Neural cell (in vitro differentiated cells): ENCODE measurements around the gene IGSF9B. TPM values are rescaled to one million over a fixed set of nuclear protein-coding genes. Genes with fewer than 3 reads are reported as not detected.

Source experiments
- H2AFZ ChIP-seq: fragments of 200-600, 300-800 bp; sonication (generic), shearing (Covaris generic); 2 replicates; pipeline ENCODE4 v1.6.0; 2014; ENCODE audit warnings: low read depth, mild to moderate bottlenecking, antibody characterized with exemption, low read length, moderate library complexity
- H3F3A ChIP-seq: fragments of 200-600 bp; shearing (Covaris generic); 2 replicates; pipeline ENCODE4 v1.6.1; 2016; ENCODE audit warnings: mild to moderate bottlenecking, moderate library complexity, mixed read lengths, antibody characterized with exemption, low read length; ENCODE audit not compliant: insufficient read depth, poor library complexity, severe bottlenecking
- H3K27ac ChIP-seq: fragments of 200-600, 300-800 bp; sonication (generic), shearing (Covaris generic); 2 replicates; pipeline ENCODE4 v1.5.1; 2014; ENCODE audit warnings: mild to moderate bottlenecking, low read length, moderate library complexity
- H3K27me3 ChIP-seq: fragments of 300-800, 200-600 bp; sonication (generic), shearing (Covaris generic); 2 replicates; pipeline ENCODE4 v1.6.0; 2014; ENCODE audit warnings: mild to moderate bottlenecking, low read depth, low read length, moderate library complexity; ENCODE audit not compliant: insufficient read depth
- H3K36me3 ChIP-seq: fragments of 300-800, 200-600 bp; sonication (generic), shearing (Covaris generic); 2 replicates; pipeline ENCODE4 v1.5.1; 2014; ENCODE audit warnings: mild to moderate bottlenecking, antibody characterized with exemption, low read length, moderate library complexity; ENCODE audit not compliant: insufficient read depth
- H3K4me2 ChIP-seq: fragments of 300-800, 200-600 bp; sonication (generic), shearing (Covaris generic); 2 replicates; pipeline ENCODE4 v1.6.0; 2014; ENCODE audit warnings: mild to moderate bottlenecking, low read length
- H3K4me3 ChIP-seq: fragments of 300-800, 200-600 bp; sonication (generic), shearing (Covaris generic); 2 replicates; pipeline ENCODE4 v1.5.1; 2014; ENCODE audit warnings: mild to moderate bottlenecking, low read length, moderate library complexity
- H3K79me2 ChIP-seq: fragments of 200-600 bp; shearing (Covaris generic); replicated peaks from 2 replicates; pipeline ENCODE4 v1.6.0; 2014; ENCODE audit warnings: mild to moderate bottlenecking, low read length, moderate library complexity; ENCODE audit not compliant: insufficient read depth
- H3K9ac ChIP-seq: fragments of 300-800, 200-600 bp; sonication (generic), shearing (Covaris generic); 2 replicates; pipeline ENCODE4 v1.6.1; 2016; ENCODE audit warnings: mild to moderate bottlenecking, low read length, mixed read lengths
- H3K9me2 ChIP-seq: fragments of 200-600 bp; shearing (Covaris generic); 2 replicates; pipeline ENCODE4 v1.6.1; 2016; ENCODE audit warnings: mild to moderate bottlenecking, low read length, mixed read lengths; ENCODE audit not compliant: insufficient read depth
- H3K9me3 ChIP-seq: fragments of 200-600, 300-800 bp; sonication (generic), shearing (Covaris generic); 2 replicates; pipeline ENCODE4 v1.6.1; 2016; ENCODE audit warnings: mild to moderate bottlenecking, mixed run types, low read length, moderate library complexity, mixed read lengths
- H4K20me1 ChIP-seq: fragments of 200-600 bp; shearing (Covaris generic); 2 replicates; pipeline ENCODE4 v1.6.1; 2016; ENCODE audit warnings: mild to moderate bottlenecking, mixed run types; ENCODE audit not compliant: insufficient read depth
- EP300 ChIP-seq: fragments of 450-650 bp; conservative IDR thresholded peaks from 2 replicates; pipeline ENCODE4 v1.6.1; 2014; ENCODE audit warnings: antibody characterized with exemption, mild to moderate bottlenecking, moderate library complexity; ENCODE audit not compliant: poor library complexity, severe bottlenecking
- EZH2 ChIP-seq: fragments of 200-600, 300-800 bp; shearing (Covaris generic), sonication (generic); IDR thresholded peaks from 2 replicates; pipeline ENCODE4 v1.6.1; 2014; ENCODE audit warnings: antibody characterized with exemption, low read length, borderline replicate concordance, mild to moderate bottlenecking; ENCODE audit not compliant: insufficient read depth, poor library complexity, severe bottlenecking
- MXI1 ChIP-seq: fragments of 450-650 bp; conservative IDR thresholded peaks from 2 replicates; pipeline ENCODE4 v1.6.1; 2014; ENCODE audit warnings: antibody characterized with exemption, mild to moderate bottlenecking; ENCODE audit not compliant: poor library complexity, severe bottlenecking
- POLR2AphosphoS5 ChIP-seq: IDR thresholded peaks from 2 replicates; pipeline ENCODE4 v1.6.1; 2012
- RAD21 ChIP-seq: fragments of 450-650 bp; conservative IDR thresholded peaks from 2 replicates; pipeline ENCODE4 v1.6.1; 2014; ENCODE audit warnings: antibody characterized with exemption, mild to moderate bottlenecking, moderate library complexity
- REST ChIP-seq: IDR thresholded peaks from 2 replicates; pipeline ENCODE4 v1.6.1; 2012; ENCODE audit warnings: borderline replicate concordance
- SMC3 ChIP-seq: fragments of 450-650 bp; conservative IDR thresholded peaks from 2 replicates; pipeline ENCODE4 v1.6.1; 2014; ENCODE audit warnings: antibody characterized with exemption, mild to moderate bottlenecking, moderate library complexity; ENCODE audit not compliant: poor library complexity
- TAF1 ChIP-seq: IDR thresholded peaks from 2 replicates; pipeline ENCODE4 v1.6.1; 2012; ENCODE audit warnings: low read depth
- polyA plus RNA-seq: library from polyadenylated mRNA; depleted of rRNA; stranded (reverse); fragments of >200 nt; gene quantifications from 2 replicates; pipeline ENCODE4 v1.2.3, GENCODE V29; 2014
- TF ChIP-seq, protein P1 (sequence below): fragments of 450-650 bp; IDR thresholded peaks from 2 replicates; pipeline ENCODE4 v1.5.1; 2014; ENCODE audit warnings: antibody characterized with exemption, mild to moderate bottlenecking, moderate library complexity; ENCODE audit not compliant: poor library complexity, severe bottlenecking

Gene IGSF9B
- polyA plus RNA-seq, 1 donor from 2014 or later: 2.3 TPM

- H3K79me2 ChIP-seq: no peaks in the 10 kb centered on the region
- no peak for TF ChIP-seq TAF1
- TF ChIP-seq SMC3: no peak
- TF ChIP-seq EP300: no peak
- TF ChIP-seq POLR2AphosphoS5: no peak
- no peak for TF ChIP-seq REST
- TF ChIP-seq, protein P1, sequence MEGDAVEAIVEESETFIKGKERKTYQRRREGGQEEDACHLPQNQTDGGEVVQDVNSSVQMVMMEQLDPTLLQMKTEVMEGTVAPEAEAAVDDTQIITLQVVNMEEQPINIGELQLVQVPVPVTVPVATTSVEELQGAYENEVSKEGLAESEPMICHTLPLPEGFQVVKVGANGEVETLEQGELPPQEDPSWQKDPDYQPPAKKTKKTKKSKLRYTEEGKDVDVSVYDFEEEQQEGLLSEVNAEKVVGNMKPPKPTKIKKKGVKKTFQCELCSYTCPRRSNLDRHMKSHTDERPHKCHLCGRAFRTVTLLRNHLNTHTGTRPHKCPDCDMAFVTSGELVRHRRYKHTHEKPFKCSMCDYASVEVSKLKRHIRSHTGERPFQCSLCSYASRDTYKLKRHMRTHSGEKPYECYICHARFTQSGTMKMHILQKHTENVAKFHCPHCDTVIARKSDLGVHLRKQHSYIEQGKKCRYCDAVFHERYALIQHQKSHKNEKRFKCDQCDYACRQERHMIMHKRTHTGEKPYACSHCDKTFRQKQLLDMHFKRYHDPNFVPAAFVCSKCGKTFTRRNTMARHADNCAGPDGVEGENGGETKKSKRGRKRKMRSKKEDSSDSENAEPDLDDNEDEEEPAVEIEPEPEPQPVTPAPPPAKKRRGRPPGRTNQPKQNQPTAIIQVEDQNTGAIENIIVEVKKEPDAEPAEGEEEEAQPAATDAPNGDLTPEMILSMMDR: no peak
- no peak for TF ChIP-seq EZH2
- no peak for TF ChIP-seq MXI1
- no peak for TF ChIP-seq RAD21
These were observed 33.7 kb upstream of the IGSF9B start for GRCh38 chr11:133990501-133990900.

DNA sequence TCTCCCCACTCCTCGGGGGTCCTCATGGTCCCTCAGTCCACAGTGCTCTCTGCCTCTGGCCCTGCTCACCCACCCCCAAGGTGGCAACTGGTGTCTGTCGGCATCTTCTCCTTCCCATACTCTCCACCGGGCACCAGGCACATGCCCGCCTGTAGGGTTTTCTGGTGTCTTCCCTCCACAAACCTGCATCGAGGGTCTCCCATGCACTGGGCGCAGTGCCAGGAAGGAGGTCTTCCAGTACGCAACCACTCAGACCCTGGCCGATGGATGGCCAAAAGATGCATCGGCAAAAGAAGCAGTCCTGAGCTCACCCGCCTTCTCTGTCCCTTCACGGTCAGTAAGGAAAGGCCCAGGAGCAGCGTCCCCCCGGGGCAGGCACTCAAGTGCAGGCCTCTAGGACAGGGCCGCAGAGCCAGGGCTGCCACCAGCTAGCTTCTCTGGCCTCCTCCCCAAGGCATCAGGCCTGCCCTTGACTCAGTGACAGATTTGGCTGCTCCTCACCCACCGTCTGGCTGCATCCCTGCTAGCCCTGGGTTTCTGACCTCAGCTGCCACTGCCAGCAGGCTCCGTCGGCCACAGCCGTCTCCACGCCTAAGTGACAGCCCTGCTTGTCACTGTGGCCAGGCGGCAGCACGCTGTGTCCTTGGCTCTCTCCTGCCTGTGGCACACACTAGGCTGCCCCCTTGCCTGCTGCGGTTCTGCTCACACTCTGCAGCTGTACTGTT lies 32.1 kb upstream of the IGSF9B start:
- no peak overlapping the region for H3K9ac ChIP-seq
- no peak overlapping the region for H3K27ac ChIP-seq
- H3K79me2 ChIP-seq: no peaks in the 10 kb centered on the region
- no peaks in the 10 kb centered on the region for H3F3A ChIP-seq
- no peak overlapping the region for H3K4me3 ChIP-seq
- no peaks in the 10 kb centered on the region for H3K9me3 ChIP-seq
- no peaks in the 10 kb centered on the region for H4K20me1 ChIP-seq
- H3K9me2 ChIP-seq: no peaks in the 10 kb centered on the region
- H3K4me2 ChIP-seq: no peak overlapping the region
- H3K36me3 ChIP-seq: no peaks in the 10 kb centered on the region
- no peak overlapping the region for H2AFZ ChIP-seq
- TF ChIP-seq RAD21 (no peak), POLR2AphosphoS5 (no peak), MXI1 (no peak), TAF1 (no peak), SMC3 (no peak), EZH2 (no peak)
- no peaks in the 10 kb centered on the region for H3K27me3 ChIP-seq

More at GRCh38 chr11:133990501-133990900, 33.7 kb upstream of the IGSF9B start:
- H3F3A ChIP-seq: no peaks in the 10 kb centered on the region
- H3K27ac ChIP-seq: no peak overlapping the region
- no peak overlapping the region for H3K4me2 ChIP-seq
- H3K9me2 ChIP-seq: no peaks in the 10 kb centered on the region
- H3K4me3 ChIP-seq: no peak overlapping the region
- no peaks in the 10 kb centered on the region for H4K20me1 ChIP-seq
- H3K27me3 ChIP-seq: no peaks in the 10 kb centered on the region
- no peak overlapping the region for H3K9ac ChIP-seq
- no peaks in the 10 kb centered on the region for H3K36me3 ChIP-seq
- no peak overlapping the region for H2AFZ ChIP-seq
- no peaks in the 10 kb centered on the region for H3K9me3 ChIP-seq
